GM21423 (cell line): ENCODE measurements around the gene DDHD1.
"Not testable (repeated sequence)": the region's sequence is repeated elsewhere in the genome, so short reads cannot be mapped to it uniquely, and the experiment has no call there.

Source experiments
- ATAC-seq: cut with Tn5 transposase; IDR thresholded peaks from one replicate; pipeline ENCODE4 v1.9.1; 2021; ENCODE audit warnings: mild to moderate bottlenecking, moderate library complexity; ENCODE audit not compliant: unreplicated experiment

Gene DDHD1

DNA sequence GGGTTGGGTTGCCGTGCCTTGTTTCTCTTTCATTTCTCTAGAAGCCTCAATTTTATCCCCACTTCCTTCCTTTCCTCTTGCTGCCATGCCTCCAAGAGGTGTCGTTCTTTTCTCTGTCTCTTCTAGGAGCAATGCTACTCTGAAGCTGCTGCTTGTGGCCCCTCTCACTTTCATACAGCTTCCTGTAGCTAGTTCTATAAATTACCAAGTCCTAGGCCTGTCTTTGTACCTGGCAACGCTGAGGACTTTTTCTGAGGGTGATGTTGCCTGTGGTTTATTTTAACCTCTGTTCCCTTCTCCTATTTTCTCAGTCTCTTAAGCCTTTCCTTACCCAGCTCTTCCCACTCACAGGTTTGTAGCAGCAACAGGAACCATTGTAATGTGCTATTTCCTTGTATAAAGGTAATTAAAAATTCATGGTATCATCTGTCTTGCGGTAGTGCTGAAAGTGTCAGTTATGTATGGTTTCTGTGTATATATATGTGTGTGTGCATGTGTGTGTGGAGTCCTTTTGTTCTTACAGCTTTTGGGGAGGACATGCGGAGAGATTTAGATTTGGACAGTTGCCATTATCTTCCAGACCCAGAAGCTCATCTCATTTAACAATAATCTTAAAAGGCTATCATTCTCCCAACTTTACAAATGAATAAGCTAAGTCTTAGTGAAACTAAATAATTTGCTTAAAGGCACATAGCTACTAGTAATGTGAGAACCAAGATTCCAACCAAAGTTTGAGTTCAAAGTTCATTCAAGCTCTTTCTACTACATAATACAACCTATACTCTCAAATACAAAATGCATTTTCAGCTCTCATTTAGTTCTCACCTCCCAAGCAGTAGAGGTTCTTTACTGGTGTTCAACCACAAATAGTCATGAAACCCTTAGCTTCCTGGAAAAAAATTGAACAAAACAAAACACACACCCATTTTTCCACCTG is 43.8 kb downstream of the DDHD1 start:
- ATAC-seq, result peak; percentile 83

DNA sequence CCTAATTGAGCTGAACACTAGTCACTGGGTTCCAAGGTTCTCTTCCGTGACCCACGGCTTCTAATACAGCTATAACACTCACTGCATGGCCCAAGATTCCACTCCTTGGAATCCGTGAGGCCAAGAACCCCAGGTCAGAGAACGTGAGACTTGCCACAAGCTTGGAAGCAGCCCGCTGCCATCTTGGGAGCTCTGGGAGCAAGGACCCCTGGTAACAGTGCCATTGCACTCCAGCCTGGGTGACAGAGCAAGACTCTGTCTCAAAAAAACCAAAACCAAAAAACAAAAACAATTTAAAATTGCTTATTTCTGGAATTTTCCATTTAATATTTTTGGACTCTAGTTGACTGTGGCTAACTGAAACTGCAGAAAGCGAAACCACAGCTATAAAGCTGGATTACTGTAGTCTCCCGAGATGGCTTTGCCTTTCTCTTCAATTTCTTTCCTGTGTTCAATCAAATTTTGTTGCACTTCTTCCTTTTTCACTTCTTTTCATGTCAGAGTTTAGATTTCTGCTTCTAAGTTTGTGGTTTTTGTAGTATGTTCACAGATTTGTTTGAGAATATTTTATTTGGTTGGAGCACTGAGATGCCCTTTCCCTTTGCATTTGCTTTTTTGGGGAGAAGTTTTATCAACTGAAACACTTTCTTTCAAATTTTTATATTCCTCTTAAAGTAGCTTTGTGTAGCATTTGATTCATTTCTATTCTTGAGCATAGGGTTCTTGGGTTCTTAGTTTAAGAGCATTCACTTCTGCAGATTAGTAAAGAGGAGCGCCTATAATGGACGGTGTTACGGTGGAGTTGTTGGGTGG is 44.6 kb downstream of the DDHD1 start:
- peak; percentile 13 for ATAC-seq

DNA sequence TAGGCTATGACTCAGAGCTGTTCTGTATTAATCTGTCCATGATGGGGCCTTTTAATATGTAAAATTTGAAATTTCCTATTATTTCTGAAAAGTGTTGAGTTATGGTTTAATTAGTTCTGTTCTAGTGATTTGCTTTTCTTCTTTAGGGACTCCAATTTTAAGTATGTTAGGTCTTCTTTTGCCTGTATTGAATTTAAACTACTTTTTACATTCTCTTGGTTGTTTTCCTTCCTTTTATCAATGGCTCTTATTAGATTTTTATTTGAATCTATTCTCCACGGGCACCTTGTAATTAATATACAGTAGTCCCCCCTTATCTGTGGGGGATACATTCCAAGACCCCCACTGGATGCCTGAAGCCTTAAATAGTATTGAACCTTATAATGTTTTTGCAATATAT is 46.4 kb downstream of the DDHD1 start:
- no peak for ATAC-seq

DNA sequence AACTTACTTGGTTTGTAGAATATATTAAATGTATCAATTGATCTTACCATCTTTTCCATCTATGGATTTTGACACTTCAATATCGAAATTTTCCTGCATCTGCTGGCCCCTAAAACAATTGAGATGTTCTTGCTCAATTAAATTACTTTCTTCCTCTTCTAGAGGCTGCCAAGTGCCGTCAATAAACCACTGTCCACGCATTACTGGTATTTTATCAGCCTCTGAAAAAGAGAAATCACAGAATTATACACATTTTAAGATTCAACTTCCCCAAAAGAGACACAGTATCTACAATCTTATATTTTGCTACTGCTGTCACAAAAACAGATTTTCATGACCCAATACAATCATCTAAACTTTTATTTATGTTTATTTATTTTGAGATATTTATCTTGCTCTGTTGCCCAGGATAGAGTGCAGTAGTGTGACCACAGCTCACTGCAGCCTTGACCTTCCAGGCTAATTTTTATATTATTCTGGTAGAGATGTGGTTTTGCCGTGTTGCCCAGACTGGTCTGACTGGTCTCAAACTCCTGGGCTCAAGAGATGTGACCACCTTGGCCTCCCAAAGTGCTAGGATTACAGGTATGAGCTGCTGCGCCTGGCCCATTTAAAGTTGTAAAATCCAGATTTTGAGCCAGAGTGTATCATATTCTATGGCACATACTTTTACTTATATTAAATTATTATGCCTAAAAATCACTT is 49.3 kb downstream of the DDHD1 start:
- ATAC-seq, result no peak

DNA sequence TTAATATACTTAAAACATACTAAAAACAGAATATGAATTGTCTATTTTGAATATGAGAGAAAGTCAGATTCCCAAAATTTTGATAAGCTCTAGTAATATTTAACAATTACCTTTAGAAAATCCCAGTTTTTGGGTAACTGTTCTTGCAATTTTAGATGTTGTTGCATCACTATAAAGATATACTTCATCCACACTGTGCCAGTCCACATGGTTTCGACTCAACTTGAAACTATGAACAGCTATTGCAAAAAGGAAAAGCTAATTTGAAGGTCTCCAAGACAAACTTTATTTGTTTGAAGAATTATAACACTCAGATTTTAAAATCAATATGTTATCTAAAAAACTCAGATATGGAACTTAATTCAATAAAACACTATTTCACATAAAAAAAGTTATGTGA is 59.9 kb downstream of the DDHD1 start:
- no peak for ATAC-seq

DNA sequence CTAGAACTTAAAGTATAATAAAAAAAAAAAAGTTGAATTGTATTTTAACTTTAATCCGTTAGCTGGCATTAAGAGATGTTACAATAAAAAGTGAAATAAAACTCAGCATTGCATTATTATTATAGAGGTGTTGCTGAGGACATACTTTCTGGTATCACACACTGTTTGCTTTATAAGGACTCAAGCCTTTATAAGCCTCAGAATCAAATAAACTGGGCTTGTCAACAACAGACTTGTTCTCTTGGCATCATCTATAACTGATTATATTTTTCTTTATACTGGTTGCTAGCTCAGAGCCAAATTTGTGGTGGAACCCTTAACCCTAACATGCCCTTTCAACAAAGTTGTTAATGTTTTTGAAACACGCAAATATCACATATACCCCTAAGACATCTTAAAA is 62.3 kb downstream of the DDHD1 start:
- no peak for ATAC-seq

DNA sequence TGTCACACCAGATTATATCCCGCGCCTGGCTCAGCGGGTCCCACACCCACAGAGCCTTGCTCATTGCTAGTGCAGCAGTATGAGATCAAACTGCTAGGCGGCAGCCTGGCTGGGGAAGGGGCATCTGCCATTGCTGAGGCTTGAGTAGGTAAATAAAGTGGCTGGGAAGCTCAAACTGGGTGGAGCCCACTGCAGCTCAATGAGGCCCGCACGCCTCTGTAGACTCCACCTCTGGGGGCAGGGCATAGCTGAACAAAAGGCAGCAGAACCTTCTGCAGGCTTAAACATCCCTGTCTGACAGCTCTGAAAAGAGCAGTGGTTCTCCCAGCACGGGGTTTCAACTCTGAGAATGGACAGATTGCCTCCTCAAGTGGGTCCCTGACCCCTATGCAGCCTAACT is 68.2 kb downstream of the DDHD1 start:
- ATAC-seq, result not testable (repeated sequence)

DNA sequence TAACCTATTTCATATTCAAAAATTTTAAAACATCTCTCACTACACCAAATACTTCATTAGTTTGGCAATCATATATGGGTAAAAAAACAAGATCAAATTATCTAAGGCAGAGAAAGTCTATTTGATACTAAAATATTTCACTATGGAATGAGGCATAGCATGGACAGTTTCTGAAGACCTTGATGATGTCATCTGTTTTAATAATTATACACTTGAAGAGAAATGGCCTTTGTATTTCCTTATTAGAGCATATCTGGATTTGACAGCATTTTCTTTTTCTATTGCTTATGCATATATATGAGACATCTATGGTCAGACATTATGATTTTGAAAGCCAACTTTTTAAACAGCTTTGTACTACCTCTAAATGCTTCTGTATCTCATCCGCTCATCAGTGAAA is 88.6 kb downstream of the DDHD1 start:
- no peak for ATAC-seq

DNA sequence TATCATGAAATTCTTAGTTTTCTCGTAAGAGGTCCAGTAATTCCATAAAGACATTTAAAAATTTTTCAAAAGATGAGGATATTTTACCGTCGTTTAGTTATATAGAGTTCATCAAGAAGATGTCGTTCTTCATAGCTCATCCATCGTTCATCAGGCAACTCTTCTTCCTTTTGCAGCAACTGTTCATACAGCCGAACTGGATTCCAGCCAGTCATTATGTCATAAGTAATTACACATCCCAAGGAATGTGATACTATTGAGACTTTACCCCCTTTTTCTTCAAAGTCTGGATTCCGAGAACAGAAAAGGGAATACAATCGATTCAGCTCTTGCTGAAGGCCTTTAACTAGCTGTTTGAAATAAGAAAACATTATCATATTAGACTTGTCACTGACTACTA is 90.3 kb downstream of the DDHD1 start:
- no peak for ATAC-seq

DNA sequence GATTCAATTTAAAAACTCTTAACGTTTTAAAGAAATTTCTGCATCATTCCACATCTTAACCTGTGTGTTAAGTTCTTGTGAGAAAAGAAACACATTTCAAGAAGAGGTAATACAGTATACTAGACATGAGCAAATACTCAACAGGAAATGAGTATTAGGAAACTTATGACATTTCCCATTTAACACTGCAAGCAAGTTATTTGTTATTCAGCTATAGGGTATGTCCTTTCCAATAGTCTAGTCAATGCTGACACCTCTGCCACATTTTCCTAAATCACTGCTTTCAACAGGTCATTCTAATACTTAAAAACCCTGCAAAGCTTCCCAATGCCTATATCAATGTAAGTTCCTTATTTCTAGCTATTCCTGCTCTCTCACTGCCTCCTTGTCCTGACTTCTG is 93.1 kb downstream of the DDHD1 start:
- ATAC-seq, result no peak

DNA sequence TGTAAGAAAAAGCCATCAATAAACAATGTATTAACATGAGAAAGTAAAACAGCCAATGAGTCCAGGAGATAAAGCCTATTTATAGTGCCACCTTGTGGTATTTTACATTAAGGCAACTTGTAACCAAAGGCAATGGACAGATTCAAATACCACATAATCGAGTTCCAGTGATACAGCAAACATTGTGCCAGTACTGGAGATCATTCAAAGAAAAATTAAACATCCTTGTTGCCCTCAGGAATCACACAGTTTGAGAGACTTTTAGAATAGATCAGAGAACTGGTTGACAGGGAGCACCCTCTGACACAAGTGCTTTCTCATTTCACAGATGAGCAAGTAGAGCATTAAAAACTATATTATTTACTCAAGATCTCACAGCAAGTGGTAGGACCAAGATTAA is 98.1 kb downstream of the DDHD1 start:
- ATAC-seq, result peak; percentile 56

DNA sequence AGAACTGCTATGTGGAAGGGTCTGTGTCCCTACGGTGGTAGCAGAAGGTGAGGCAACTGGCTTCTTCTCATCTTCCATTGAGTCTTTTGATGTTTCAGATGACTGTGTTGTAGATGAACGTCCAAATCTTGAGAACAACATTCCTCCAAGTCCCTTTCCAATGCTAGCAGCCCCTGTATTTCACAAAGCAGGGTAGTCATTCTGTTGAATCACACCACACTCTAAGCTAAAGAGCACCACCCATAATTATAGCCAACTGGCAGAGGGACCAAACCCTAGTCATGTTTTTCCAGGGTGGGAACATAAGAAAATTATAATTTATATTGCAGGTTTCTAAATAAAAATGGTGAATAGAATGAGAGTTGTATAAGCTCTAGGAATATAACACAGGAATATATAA is 98.7 kb downstream of the DDHD1 start:
- ATAC-seq, result no peak

DNA sequence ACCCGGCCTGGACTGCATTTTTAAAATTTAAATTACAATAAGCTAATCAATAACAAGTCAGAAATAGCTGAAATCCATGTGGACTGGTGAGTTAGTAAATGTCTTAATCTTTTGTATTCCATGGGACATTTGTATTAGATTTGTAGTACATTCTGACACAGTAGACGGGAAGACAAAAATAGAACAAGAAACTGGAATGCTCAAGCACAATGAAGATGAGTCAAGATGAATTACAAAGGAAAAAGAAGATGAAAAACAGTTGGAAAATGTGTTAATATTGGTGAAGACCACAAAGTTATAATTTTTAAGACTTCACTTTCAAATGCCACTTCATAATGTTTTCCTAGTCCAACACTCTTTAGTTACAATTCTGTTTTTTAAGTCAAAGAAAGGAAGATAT is 104.5 kb downstream of the DDHD1 start:
- ATAC-seq, result no peak

DNA sequence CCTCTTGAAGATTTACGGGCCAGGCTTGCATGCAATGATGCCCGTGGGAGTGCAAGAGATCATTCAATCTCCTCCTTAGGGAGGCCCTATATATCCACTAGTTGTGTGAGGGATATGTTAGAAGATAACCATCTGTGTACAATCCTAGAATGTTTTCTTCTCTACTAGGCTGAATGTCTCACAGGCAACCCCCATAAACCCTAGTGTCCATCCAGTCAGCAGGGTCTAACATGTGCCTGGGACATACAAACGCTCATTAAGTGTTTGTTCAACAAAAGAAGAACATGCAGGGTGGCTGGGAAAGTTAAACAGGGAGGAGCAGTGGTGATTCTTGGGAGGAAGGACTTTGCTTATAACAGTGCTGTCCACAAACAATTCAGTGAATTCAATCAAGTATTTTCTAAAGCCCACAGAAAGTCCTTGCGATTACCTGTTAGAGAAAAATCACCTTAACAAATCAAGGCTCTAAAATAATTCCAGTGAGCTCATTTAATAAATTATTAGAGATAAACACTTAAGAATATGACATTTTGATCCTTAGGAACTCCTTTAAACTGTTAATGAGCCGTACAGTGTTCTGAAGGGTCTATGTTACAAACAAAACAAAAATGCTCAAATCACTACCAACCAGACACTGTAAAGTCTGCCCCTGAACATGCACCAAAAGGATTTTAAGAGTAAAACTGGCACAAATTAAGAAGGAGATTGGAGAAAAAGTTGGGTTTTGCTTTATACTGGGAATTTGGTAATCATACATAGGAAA is 105.6 kb downstream of the DDHD1 start:
- ATAC-seq, result no peak

DNA sequence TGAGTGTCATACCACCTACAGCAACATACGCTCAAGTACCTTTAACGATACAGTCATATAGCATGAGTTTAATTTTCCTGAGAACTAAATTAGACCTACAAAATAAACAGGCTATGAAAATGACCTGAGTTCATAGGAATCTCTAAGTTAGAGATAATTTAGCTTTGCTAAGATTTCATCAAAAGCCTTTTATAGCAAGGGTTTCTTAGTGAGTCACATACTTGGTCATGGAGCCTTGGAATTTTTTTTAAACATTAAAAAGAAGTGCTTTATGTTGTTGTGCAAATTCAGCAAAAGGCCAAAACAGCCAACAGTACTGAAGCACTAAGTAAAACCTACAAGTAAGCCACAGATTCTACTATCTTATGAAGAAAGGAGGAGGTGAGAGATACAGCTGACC is 108.6 kb downstream of the DDHD1 start:
- no peak for ATAC-seq

DNA sequence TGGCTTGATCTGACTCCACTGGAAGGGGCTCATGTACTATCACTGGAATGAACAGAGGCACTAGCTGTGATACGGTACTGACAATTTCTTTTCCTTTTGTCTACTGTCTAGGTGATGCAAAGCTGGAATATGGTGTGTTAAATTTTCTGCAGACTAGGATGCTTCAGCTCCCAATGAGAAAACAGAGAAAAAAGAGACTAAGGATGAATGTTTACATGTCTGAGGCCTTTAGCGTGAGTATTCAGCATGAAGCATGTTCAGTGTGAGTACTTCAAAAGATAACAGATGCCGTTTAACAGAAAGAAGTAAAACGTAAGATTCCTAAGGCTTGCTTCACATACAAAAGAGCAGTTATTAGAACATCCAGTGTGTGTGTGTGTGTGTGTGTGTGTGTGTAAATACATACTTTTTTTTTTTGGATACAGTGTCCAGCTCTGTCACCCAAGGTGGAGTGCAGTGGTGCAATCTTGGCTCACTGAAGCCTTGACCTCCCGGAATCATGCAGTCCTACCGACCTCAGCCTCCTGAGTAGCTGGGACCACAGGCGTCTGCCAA is 110.0 kb downstream of the DDHD1 start:
- no peak for ATAC-seq

DNA sequence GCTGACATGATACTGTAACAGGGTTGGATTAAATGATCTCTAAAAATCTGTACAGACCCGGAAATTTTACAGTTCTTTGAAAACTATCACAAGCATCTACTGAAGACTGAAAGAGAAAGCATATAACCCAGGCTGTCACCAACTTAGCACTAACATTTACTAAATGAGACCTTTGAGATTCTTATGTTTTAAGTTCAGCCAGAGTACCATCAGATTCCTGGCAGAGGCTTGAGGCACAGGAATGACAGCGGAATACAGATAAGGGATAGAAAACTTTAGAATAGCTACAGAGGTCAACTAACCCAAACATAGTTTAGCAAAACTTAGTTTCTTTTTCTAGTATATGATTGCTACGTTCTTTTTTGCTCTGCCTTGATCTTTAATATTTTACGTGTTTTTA is 110.6 kb downstream of the DDHD1 start:
- ATAC-seq, result no peak

DNA sequence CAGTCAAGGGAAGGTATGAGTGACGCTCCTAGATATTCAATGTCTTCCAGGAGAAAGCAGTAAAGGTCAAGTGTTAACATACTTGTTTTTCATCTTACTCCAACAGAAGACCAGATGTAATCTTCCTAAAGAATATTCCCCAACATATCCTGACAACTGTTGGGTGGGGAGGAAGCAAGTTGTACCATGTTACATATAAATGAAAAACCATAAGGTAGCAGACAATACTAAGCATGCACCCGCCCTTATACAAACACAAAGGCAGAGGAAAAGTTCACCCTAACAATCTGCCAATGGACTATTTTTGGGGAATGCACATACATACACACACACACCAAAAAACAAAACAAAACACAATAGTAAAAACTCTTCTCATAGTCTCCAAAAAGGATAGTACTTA is 112.1 kb downstream of the DDHD1 start:
- ATAC-seq, result no peak

DNA sequence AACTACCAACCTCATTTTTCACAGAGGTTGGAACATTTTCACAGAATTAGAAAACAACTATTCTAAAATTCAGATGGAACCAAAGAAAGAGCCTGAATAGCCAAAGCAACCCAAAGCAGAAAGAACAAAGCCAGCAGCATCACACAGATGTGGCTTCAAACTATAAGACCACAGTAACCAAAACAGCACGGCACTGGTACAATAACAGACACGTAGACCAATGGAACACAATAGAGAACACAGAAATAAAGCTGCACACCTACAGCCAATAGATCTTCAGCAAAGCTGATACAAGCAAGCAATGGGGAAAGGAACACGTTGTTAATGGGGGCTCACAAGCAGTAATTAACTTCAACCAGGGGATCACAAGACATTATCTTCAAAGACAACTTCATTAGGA is 114.5 kb downstream of the DDHD1 start:
- ATAC-seq, result no peak

DNA sequence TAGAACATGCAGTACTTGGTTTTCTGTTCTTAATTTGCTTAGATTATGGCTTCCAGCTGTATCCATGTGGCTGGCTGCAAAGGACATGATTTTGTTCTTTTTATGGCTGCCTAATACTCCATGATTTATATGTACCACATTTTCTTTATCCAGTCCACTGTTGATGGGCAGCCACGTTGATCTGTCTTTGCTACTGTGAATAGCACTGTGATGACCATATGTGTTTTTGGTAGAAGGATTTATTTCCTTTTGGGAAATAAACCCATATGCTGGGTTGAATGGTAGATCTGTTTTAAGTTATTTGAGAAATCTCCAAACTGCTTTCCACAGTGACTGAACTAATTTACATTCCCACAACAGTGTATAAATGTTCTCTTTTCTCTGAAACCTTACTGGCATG is 116.1 kb downstream of the DDHD1 start:
- ATAC-seq, result no peak
